Mesendoderm (in vitro differentiated cells): ENCODE results near the gene ARL14EPL.

Source experiments
- DNase-seq: peaks from one replicate; pipeline ENCODE4 v3.0.0; 2013
- H2AK5ac ChIP-seq: 2 replicates; pipeline ENCODE4 v1.6.1; 2013; ENCODE audit warnings: low read length, inconsistent platforms
- H2BK120ac ChIP-seq: 2 replicates; pipeline ENCODE4 v1.6.1; 2013; ENCODE audit warnings: low read depth, mild to moderate bottlenecking, low read length, moderate library complexity, mixed read lengths
- H2BK15ac ChIP-seq: replicated peaks from 2 replicates; pipeline ENCODE4 v1.6.1; 2013; ENCODE audit warnings: low read depth, mild to moderate bottlenecking, moderate library complexity
- H2BK5ac ChIP-seq: 2 replicates; pipeline ENCODE4 v1.6.1; 2013; ENCODE audit warnings: low read length, inconsistent platforms
- H3K18ac ChIP-seq: 2 replicates; pipeline ENCODE4 v1.6.1; 2013; ENCODE audit warnings: mild to moderate bottlenecking, low read length, mixed read lengths
- H3K23ac ChIP-seq: one replicate; pipeline ENCODE4 v1.6.1; 2013; ENCODE audit warnings: low read length
- H3K27ac ChIP-seq: 2 replicates; pipeline ENCODE4 v1.5.1; 2013; ENCODE audit warnings: low read depth, mild to moderate bottlenecking, inconsistent platforms, low read length, moderate library complexity
- H3K27me3 ChIP-seq: 2 replicates; pipeline ENCODE4 v1.6.1; 2013; ENCODE audit warnings: low read length, control low read depth, mild to moderate bottlenecking, inconsistent platforms; ENCODE audit not compliant: insufficient read depth, poor library complexity
- H3K36me3 ChIP-seq: 2 replicates; pipeline ENCODE4 v1.6.1; 2013; ENCODE audit warnings: low read length, inconsistent platforms; ENCODE audit not compliant: control insufficient read depth, insufficient read depth
- H3K4ac ChIP-seq: one replicate; pipeline ENCODE4 v1.6.1; 2013; ENCODE audit warnings: low read depth, mild to moderate bottlenecking, low read length, moderate library complexity
- H3K4me1 ChIP-seq: 2 replicates; pipeline ENCODE4 v1.6.1; 2013; ENCODE audit warnings: low read depth, low read length, inconsistent platforms; ENCODE audit not compliant: control insufficient read depth
- H3K4me2 ChIP-seq: 2 replicates; pipeline ENCODE4 v1.6.1; 2013; ENCODE audit warnings: low read length
- H3K4me3 ChIP-seq: 2 replicates; pipeline ENCODE4 v1.5.1; 2013; ENCODE audit warnings: mild to moderate bottlenecking, low read length
- H3K56ac ChIP-seq: one replicate; pipeline ENCODE4 v1.6.1; 2013; ENCODE audit warnings: low read length
- H3K79me1 ChIP-seq: 2 replicates; pipeline ENCODE4 v1.6.1; 2013; ENCODE audit warnings: low read length, inconsistent platforms
- H3K79me2 ChIP-seq: 2 replicates; pipeline ENCODE4 v1.6.1; 2013; ENCODE audit warnings: mild to moderate bottlenecking, low read length; ENCODE audit not compliant: control insufficient read depth, insufficient read depth
- H3K9ac ChIP-seq: 2 replicates; pipeline ENCODE4 v1.6.1; 2013; ENCODE audit warnings: low read length, inconsistent platforms
- H4K5ac ChIP-seq: one replicate; pipeline ENCODE4 v1.6.1; 2013; ENCODE audit warnings: low read length
- H4K8ac ChIP-seq: one replicate; pipeline ENCODE4 v1.6.1; 2013; ENCODE audit warnings: low read depth, mild to moderate bottlenecking, control low read depth, low read length, moderate library complexity
- WGBS: extraction: QIAGEN DNeasy Blood & Tissue Kit; methylation state at CpG from one replicate; pipeline ENCODE4 v1.1.7; 2013; ENCODE audit warnings: low lambda C conversion rate, missing lambda C conversion rate; ENCODE audit not compliant: insufficient coverage; ENCODE audit errors: extremely low coverage; 5-methylcytosine and 5-hydroxymethylcytosine counted together

Gene ARL14EPL

GRCh38 chr5:116058346-116058936 lies 26.2 kb downstream of the ARL14EPL start:
- H2BK5ac ChIP-seq, result no peak overlapping the region
- WGBS, result no CpG with 5 or more reads among the region's 13 CpGs

DNA sequence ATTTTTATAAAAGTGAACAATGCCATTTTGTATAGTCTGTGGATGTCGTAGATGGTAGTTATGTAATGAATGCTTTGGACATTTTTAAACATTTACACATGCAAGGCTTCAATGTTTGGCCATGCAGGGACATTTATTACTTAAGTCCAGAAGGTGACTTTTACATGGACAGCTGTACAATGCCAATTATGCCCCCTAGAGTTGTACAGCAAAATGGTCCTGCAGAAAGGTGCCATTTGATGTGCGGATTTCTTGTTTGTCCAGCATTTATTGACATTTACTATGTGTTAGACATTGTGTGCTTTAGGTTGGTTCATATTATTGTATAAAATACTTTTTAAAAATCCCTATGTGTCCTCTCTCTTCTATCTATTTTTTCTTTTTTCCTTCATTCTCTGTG lies 30.1 kb downstream of the ARL14EPL start:
- H3K79me1 ChIP-seq, result no peaks in the 10 kb centered on the region
- no peak overlapping the region for H3K4me3 ChIP-seq
- H2BK5ac ChIP-seq, result no peak overlapping the region
- H3K18ac ChIP-seq, result no peak overlapping the region
- no peaks in the 10 kb centered on the region for H3K4me1 ChIP-seq
- no peak overlapping the region for H4K8ac ChIP-seq
- no peak overlapping the region for H4K5ac ChIP-seq
- H3K23ac ChIP-seq, result no peak overlapping the region
- H3K4ac ChIP-seq, result no peak overlapping the region
- no peak overlapping the region for H3K27ac ChIP-seq
- no peak for DNase-seq
- H3K36me3 ChIP-seq, result no peaks in the 10 kb centered on the region
- H2BK120ac ChIP-seq, result no peak overlapping the region
- H3K4me2 ChIP-seq, result no peak overlapping the region
- no CpG with 5 or more reads among the region's 2 CpGs for WGBS
- no peak overlapping the region for H2AK5ac ChIP-seq
- no peak overlapping the region for H3K56ac ChIP-seq
- no peaks in the 10 kb centered on the region for H3K79me2 ChIP-seq
- H3K9ac ChIP-seq, result no peak overlapping the region
- no peak overlapping the region for H2BK15ac ChIP-seq
- no peaks in the 10 kb centered on the region for H3K27me3 ChIP-seq

More at GRCh38 chr5:116058346-116058936, 26.2 kb downstream of the ARL14EPL start:
- Histone ChIP-seq H3K79me1 (no peaks in the 10 kb centered on the region), H2AK5ac (no peak overlapping the region), H3K4me1 (no peaks in the 10 kb centered on the region), H3K27me3 (no peaks in the 10 kb centered on the region), H4K8ac (no peak overlapping the region), H3K23ac (no peak overlapping the region), H3K56ac (no peak overlapping the region), H3K79me2 (no peaks in the 10 kb centered on the region), H4K5ac (no peak overlapping the region), H3K36me3 (no peaks in the 10 kb centered on the region), H3K4ac (no peak overlapping the region), H3K27ac (no peak overlapping the region), H2BK15ac (no peak overlapping the region), H3K9ac (no peak overlapping the region), H3K18ac (no peak overlapping the region), H2BK120ac (no peak overlapping the region), H3K4me3 (no peak overlapping the region), H3K4me2 (no peak overlapping the region)
- no peak for DNase-seq

GRCh38 chr5:116063950-116064349 lies 31.7 kb downstream of the ARL14EPL start:
- no peak overlapping the region for H4K8ac ChIP-seq
- no peak overlapping the region for H4K5ac ChIP-seq
- no peak overlapping the region for H3K4me3 ChIP-seq
- H2BK5ac ChIP-seq, result no peak overlapping the region
- WGBS, result no CpG with 5 or more reads among the region's 3 CpGs
- no peak for DNase-seq
- no peak overlapping the region for H2AK5ac ChIP-seq
- no peak overlapping the region for H2BK15ac ChIP-seq
- no peak overlapping the region for H3K18ac ChIP-seq
- H3K79me1 ChIP-seq, result no peaks in the 10 kb centered on the region
- H3K4me2 ChIP-seq, result no peak overlapping the region
- no peak overlapping the region for H3K23ac ChIP-seq
- no peaks in the 10 kb centered on the region for H3K79me2 ChIP-seq
- H3K4me1 ChIP-seq, result no peaks in the 10 kb centered on the region
- no peaks in the 10 kb centered on the region for H3K27me3 ChIP-seq
- no peaks in the 10 kb centered on the region for H3K36me3 ChIP-seq
- H3K4ac ChIP-seq, result no peak overlapping the region
- H3K56ac ChIP-seq, result no peak overlapping the region
- no peak overlapping the region for H3K9ac ChIP-seq
- H3K27ac ChIP-seq, result no peak overlapping the region
- H2BK120ac ChIP-seq, result no peak overlapping the region

- H3K23ac ChIP-seq, result no peak overlapping the region
Measured at GRCh38 chr5:116068028-116068632, 35.9 kb downstream of the ARL14EPL start.

DNA sequence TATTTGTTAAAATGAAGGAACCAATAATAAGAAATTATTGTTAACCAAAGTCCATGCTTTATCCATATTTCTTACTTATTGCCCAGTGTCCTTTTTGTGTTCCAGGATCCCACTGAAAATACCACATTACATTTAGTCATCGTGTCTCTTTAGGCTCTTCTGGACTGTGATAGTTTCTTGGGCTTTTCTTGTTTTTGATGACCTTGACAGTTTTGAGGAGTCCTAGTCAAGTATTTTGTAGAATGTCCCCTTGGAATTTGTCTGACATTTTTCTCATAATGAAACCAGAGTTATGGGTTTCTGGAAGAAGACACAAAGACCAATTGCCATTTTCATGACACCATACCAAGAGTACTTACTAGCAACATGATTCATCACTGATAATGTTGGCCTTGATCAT lies 38.9 kb downstream of the ARL14EPL start:
- Histone ChIP-seq H3K56ac (no peak overlapping the region), H3K27ac (no peak overlapping the region)
- WGBS, result no CpG with 5 or more reads among the region's 1 CpG

More at GRCh38 chr5:116068028-116068632, 35.9 kb downstream of the ARL14EPL start:
- no peak overlapping the region for H3K4ac ChIP-seq
- no peak overlapping the region for H2BK15ac ChIP-seq
- no peaks in the 10 kb centered on the region for H3K27me3 ChIP-seq
- no peak overlapping the region for H2BK5ac ChIP-seq
- H3K79me2 ChIP-seq, result no peaks in the 10 kb centered on the region
- no CpG with 5 or more reads among the region's 4 CpGs for WGBS
- no peak overlapping the region for H3K9ac ChIP-seq
- no peak overlapping the region for H4K8ac ChIP-seq
- H2AK5ac ChIP-seq, result no peak overlapping the region
- H3K79me1 ChIP-seq, result no peaks in the 10 kb centered on the region
- no peaks in the 10 kb centered on the region for H3K36me3 ChIP-seq
- H3K4me3 ChIP-seq, result no peak overlapping the region
- peak; percentile 37 for DNase-seq
- no peak overlapping the region for H3K4me2 ChIP-seq
- no peak overlapping the region for H4K5ac ChIP-seq
- no peak overlapping the region for H3K27ac ChIP-seq
- H3K4me1 ChIP-seq, result no peaks in the 10 kb centered on the region
- no peak overlapping the region for H3K56ac ChIP-seq
- no peak overlapping the region for H3K18ac ChIP-seq
- H2BK120ac ChIP-seq, result no peak overlapping the region

More for the DNA sequence above, 38.9 kb downstream of the ARL14EPL start:
- H2BK120ac ChIP-seq, result no peak overlapping the region
- no peaks in the 10 kb centered on the region for H3K36me3 ChIP-seq
- no peak for DNase-seq
- no peak overlapping the region for H3K9ac ChIP-seq
- H3K79me1 ChIP-seq, result no peaks in the 10 kb centered on the region
- H4K8ac ChIP-seq, result no peak overlapping the region
- no peaks in the 10 kb centered on the region for H3K79me2 ChIP-seq
- no peak overlapping the region for H3K23ac ChIP-seq
- no peaks in the 10 kb centered on the region for H3K4me1 ChIP-seq
- H4K5ac ChIP-seq, result no peak overlapping the region
- H2BK5ac ChIP-seq, result no peak overlapping the region
- H3K4me3 ChIP-seq, result no peak overlapping the region
- H3K18ac ChIP-seq, result no peak overlapping the region
- H3K27me3 ChIP-seq, result no peaks in the 10 kb centered on the region
- no peak overlapping the region for H2BK15ac ChIP-seq
- H2AK5ac ChIP-seq, result no peak overlapping the region
- H3K4me2 ChIP-seq, result no peak overlapping the region
- no peak overlapping the region for H3K4ac ChIP-seq
